ENCODE results near the gene ABCC4.

The ABCC4 gene

GRCh38 chr13:95261956-95262355 is 39.3 kb downstream of the ABCC4 start:
- DNase-seq (ENCODE audit: low read depth in 1 of 2, low spot score in 1 of 2): no peak
- no peak for TF ChIP-seq JUND (IDR thresholded peaks at IDR 0.05; ENCODE audit: low read depth)
- in situ Hi-C loops (cut with HindIII; ENCODE audit: low pct_unique_long_range_greater_than_20kb, low sequenced_read_pairs): no loop called here

GRCh38 chr13:95260031-95260525 is 41.2 kb downstream of the ABCC4 start:
- in situ Hi-C loops (cut with HindIII; ENCODE audit: low pct_unique_long_range_greater_than_20kb, low sequenced_read_pairs): no loop called here
- no peak for TF ChIP-seq JUND (IDR thresholded peaks at IDR 0.05; ENCODE audit: low read depth)
- no peak for DNase-seq (ENCODE audit: low read depth in 1 of 2, low spot score in 1 of 2)

- DNase-seq (ENCODE audit: low read depth in 1 of 2, low spot score in 1 of 2): no peak
- TF ChIP-seq JUND (IDR thresholded peaks at IDR 0.05; ENCODE audit: low read depth): no peak
- in situ Hi-C loops (cut with HindIII; ENCODE audit: low pct_unique_long_range_greater_than_20kb, low sequenced_read_pairs): no loop called here
Observed at GRCh38 chr13:95258619-95259194, 42.5 kb downstream of the ABCC4 start.

- TF ChIP-seq JUND (IDR thresholded peaks at IDR 0.05; ENCODE audit: low read depth): no peak
- in situ Hi-C loops (cut with HindIII; ENCODE audit: low pct_unique_long_range_greater_than_20kb, low sequenced_read_pairs): no loop called here
- no peak for DNase-seq (ENCODE audit: low read depth in 1 of 2, low spot score in 1 of 2)
Observed at GRCh38 chr13:95258098-95258497, 43.2 kb downstream of the ABCC4 start.

- in situ Hi-C loops (cut with HindIII; ENCODE audit: low pct_unique_long_range_greater_than_20kb, low sequenced_read_pairs): no loop called here
- TF ChIP-seq JUND (IDR thresholded peaks at IDR 0.05; ENCODE audit: low read depth): no peak
- DNase-seq (ENCODE audit: low read depth in 1 of 2, low spot score in 1 of 2): no peak
Observed at GRCh38 chr13:95256091-95256490, 45.2 kb downstream of the ABCC4 start.

GRCh38 chr13:95255072-95255732 is 46.0 kb downstream of the ABCC4 start:
- no peak for DNase-seq (ENCODE audit: low read depth in 1 of 2, low spot score in 1 of 2)
- no peak for TF ChIP-seq JUND (IDR thresholded peaks at IDR 0.05; ENCODE audit: low read depth)
- in situ Hi-C loops (cut with HindIII; ENCODE audit: low pct_unique_long_range_greater_than_20kb, low sequenced_read_pairs): no loop called here

- in situ Hi-C loops (cut with HindIII; ENCODE audit: low pct_unique_long_range_greater_than_20kb, low sequenced_read_pairs): no loop called here
- no peak for DNase-seq (ENCODE audit: low read depth in 1 of 2, low spot score in 1 of 2)
Observed at GRCh38 chr13:95254339-95254738, 46.9 kb downstream of the ABCC4 start.

GRCh38 chr13:95253033-95253432 is 48.2 kb downstream of the ABCC4 start:
- in situ Hi-C loops (cut with HindIII; ENCODE audit: low pct_unique_long_range_greater_than_20kb, low sequenced_read_pairs): no loop called here
- no peak for DNase-seq (ENCODE audit: low read depth in 1 of 2, low spot score in 1 of 2)
- TF ChIP-seq JUND (IDR thresholded peaks at IDR 0.05; ENCODE audit: low read depth): no peak

More at GRCh38 chr13:95254339-95254738, 46.9 kb downstream of the ABCC4 start:
- no peak for TF ChIP-seq JUND (IDR thresholded peaks at IDR 0.05; ENCODE audit: low read depth)

GRCh38 chr13:95251641-95252040 is 49.6 kb downstream of the ABCC4 start:
- TF ChIP-seq JUND (IDR thresholded peaks at IDR 0.05; ENCODE audit: low read depth): no peak
- no peak for DNase-seq (ENCODE audit: low read depth in 1 of 2, low spot score in 1 of 2)

GRCh38 chr13:95250961-95251360 is 50.3 kb downstream of the ABCC4 start:
- TF ChIP-seq JUND (IDR thresholded peaks at IDR 0.05; ENCODE audit: low read depth): no peak
- in situ Hi-C loops (cut with HindIII; ENCODE audit: low pct_unique_long_range_greater_than_20kb, low sequenced_read_pairs): no loop called here
- DNase-seq (ENCODE audit: low read depth in 1 of 2, low spot score in 1 of 2): no peak

More at GRCh38 chr13:95251641-95252040, 49.6 kb downstream of the ABCC4 start:
- in situ Hi-C loops (cut with HindIII; ENCODE audit: low pct_unique_long_range_greater_than_20kb, low sequenced_read_pairs): no loop called here

- in situ Hi-C loops (cut with HindIII; ENCODE audit: low pct_unique_long_range_greater_than_20kb, low sequenced_read_pairs): no loop called here
- TF ChIP-seq JUND (IDR thresholded peaks at IDR 0.05; ENCODE audit: low read depth): no peak
- DNase-seq (ENCODE audit: low read depth in 1 of 2, low spot score in 1 of 2): no peak
Observed at GRCh38 chr13:95248953-95249352, 52.3 kb downstream of the ABCC4 start.

- no peak for TF ChIP-seq JUND (IDR thresholded peaks at IDR 0.05; ENCODE audit: low read depth)
- in situ Hi-C loops (cut with HindIII; ENCODE audit: low pct_unique_long_range_greater_than_20kb, low sequenced_read_pairs): no loop called here
- DNase-seq (ENCODE audit: low read depth in 1 of 2, low spot score in 1 of 2): no peak
Observed at GRCh38 chr13:95247852-95248251, 53.4 kb downstream of the ABCC4 start.

- in situ Hi-C loops (cut with HindIII; ENCODE audit: low pct_unique_long_range_greater_than_20kb, low sequenced_read_pairs): no loop called here
- no peak for DNase-seq (ENCODE audit: low read depth in 1 of 2, low spot score in 1 of 2)
- TF ChIP-seq JUND (IDR thresholded peaks at IDR 0.05; ENCODE audit: low read depth): no peak
Observed at GRCh38 chr13:95247171-95247570, 54.1 kb downstream of the ABCC4 start.

Measured in T47D (cell line).